Stomach (tissue), 9 donors: ENCODE data around the gene C9. TPM values are rescaled to one million over a fixed set of nuclear protein-coding genes. Genes with fewer than 3 reads are reported as not detected.

Source experiments
- DNase-seq, 2 donors: peaks; one replicate each; pipeline versions ENCODE4 v3.0.0 to v3.0.0-alpha.2; 2013 to 2019
- H3K27ac ChIP-seq, 5 donors: fragments of 200-600 bp in 4 of 5; sonication (generic) in 4 of 5; one replicate each; pipeline ENCODE4 v1.5.1; 2013 to 2019; ENCODE audit warnings: mild to moderate bottlenecking in 1 of 5, moderate library complexity in 1 of 5
- H3K27me3 ChIP-seq, 3 donors: fragments of 200-600 bp; sonication (generic); one replicate each; pipeline ENCODE4 v1.5.1; 2017 to 2019; ENCODE audit warnings: mixed run types in 1 of 3
- H3K36me3 ChIP-seq, 4 donors: fragments of 200-600 bp; sonication (generic); 1 replicate in 3 of 4; 2 replicates in 1 of 4; pipeline ENCODE4 v1.5.1; 2016 to 2019
- H3K4me1 ChIP-seq, 4 donors: fragments of 200-600 bp; sonication (generic); one replicate each; pipeline ENCODE4 v1.5.1; 2016 to 2019
- H3K4me3 ChIP-seq, 4 donors: fragments of 200-600 bp; sonication (generic) in 3 of 4; one replicate each; pipeline ENCODE4 v1.5.1; 2016 to 2019; ENCODE audit warnings: mild to moderate bottlenecking in 1 of 4
- H3K9me3 ChIP-seq, 4 donors: fragments of 200-600 bp; sonication (generic); one replicate each; pipeline ENCODE4 v1.5.1; 2016 to 2019
- EP300 ChIP-seq: sonication (generic); formaldehyde crosslinking; IDR thresholded peaks from one replicate; pipeline ENCODE4 v1.6.1; 2017; ENCODE audit warnings: antibody characterized with exemption
- POLR2A ChIP-seq, 4 donors: fragments of 450-650 bp; IDR thresholded peaks; one replicate each; pipeline ENCODE4 v1.6.1; 2016; ENCODE audit warnings: antibody characterized with exemption in 4 of 4, control low read depth in 2 of 4, mild to moderate bottlenecking in 1 of 4, moderate library complexity in 1 of 4
- POLR2AphosphoS5 ChIP-seq, 3 donors: sonication (generic); formaldehyde crosslinking; IDR thresholded peaks; one replicate each; pipeline ENCODE4 v1.6.1; 2016; ENCODE audit warnings: antibody characterized with exemption in 3 of 3
- WGBS, 5 donors: extraction: QIAGEN DNeasy Blood & Tissue Kit in 3 of 5; methylation state at CpG; one replicate each; pipeline versions ENCODE4 v1.1.5 to v1.1.7; 2013 to 2018; 5-methylcytosine and 5-hydroxymethylcytosine counted together
- intact Hi-C: fragments of 100-400 bp; cut with DNase I; formaldehyde crosslinking; loops from one replicate; pipeline ENCODE4 v1.15.1; 2023; ENCODE audit warnings: low total_unique reads
- polyA plus RNA-seq, 3 donors: library from polyadenylated mRNA; stranded (reverse); fragments of 200-250 nt; gene quantifications; one replicate each; pipeline ENCODE4 v1.2.3, GENCODE V29; 2013
- total RNA-seq, 5 donors: library from RNA; depleted of rRNA; stranded (reverse); fragments of >200 nt; gene quantifications; one replicate each; pipeline versions ENCODE4 v1.1.0 to v1.2.3, GENCODE V29; 2014 to 2016
- TF ChIP-seq, protein P1 (sequence below), 7 experiments: fragments of 450-650 bp in 4 of 7; fragments of 200-600 bp in 3 of 7; sonication (generic) in 3 of 7; IDR thresholded peaks; one replicate each; pipeline ENCODE4 v1.5.1; 2016 to 2019; ENCODE audit warnings: antibody characterized with exemption in 7 of 7, control low read depth in 2 of 7, mild to moderate bottlenecking in 1 of 7
- donor health status: healthy with polysubstance abuse.
- donor health status: Bipolar disorder and iron deficiency.
- donor health status: healthy.

The C9 gene
- total and polyA plus RNA-seq, 8 donors: not detected

DNA sequence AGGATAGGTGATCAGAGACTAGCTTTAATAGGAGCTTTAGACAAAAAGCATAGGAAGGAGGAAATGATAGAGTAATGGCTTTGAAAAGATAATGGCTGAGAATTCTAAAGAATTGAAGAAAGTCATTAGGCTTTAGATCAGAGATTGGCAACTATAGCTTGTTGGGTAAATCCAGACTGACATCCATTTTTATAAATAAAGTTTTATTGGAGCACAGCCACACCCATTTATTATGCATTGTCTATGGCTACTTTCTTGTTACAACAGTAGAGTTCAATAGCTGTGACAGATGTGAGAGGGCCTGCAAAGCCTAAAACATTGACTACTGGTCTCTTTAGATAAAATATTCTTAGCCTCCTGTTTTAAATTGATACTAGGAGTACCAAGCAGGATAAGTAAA, 104.2 kb downstream of the C9 start:
- H3K36me3 ChIP-seq: no peaks in the 10 kb centered on the region
- H3K4me1 ChIP-seq: peaks cover 0 to 3% (median 0%) of the 10 kb centered on the region in 4 donors
- TF ChIP-seq EP300 (no peak), POLR2AphosphoS5 (IDR thresholded peaks at IDR 0.05) (no peak), POLR2A (IDR thresholded peaks at IDR 0.05) (no peak)
- TF ChIP-seq, protein P1, sequence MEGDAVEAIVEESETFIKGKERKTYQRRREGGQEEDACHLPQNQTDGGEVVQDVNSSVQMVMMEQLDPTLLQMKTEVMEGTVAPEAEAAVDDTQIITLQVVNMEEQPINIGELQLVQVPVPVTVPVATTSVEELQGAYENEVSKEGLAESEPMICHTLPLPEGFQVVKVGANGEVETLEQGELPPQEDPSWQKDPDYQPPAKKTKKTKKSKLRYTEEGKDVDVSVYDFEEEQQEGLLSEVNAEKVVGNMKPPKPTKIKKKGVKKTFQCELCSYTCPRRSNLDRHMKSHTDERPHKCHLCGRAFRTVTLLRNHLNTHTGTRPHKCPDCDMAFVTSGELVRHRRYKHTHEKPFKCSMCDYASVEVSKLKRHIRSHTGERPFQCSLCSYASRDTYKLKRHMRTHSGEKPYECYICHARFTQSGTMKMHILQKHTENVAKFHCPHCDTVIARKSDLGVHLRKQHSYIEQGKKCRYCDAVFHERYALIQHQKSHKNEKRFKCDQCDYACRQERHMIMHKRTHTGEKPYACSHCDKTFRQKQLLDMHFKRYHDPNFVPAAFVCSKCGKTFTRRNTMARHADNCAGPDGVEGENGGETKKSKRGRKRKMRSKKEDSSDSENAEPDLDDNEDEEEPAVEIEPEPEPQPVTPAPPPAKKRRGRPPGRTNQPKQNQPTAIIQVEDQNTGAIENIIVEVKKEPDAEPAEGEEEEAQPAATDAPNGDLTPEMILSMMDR (IDR thresholded peaks at IDR 0.05): no peak
- intact Hi-C loops: no loop called here
- H3K4me3 ChIP-seq: no peak overlapping the region
- H3K27ac ChIP-seq: no peak overlapping the region
- no peaks in the 10 kb centered on the region for H3K27me3 ChIP-seq
- no peak for DNase-seq
- no peaks in the 10 kb centered on the region for H3K9me3 ChIP-seq

DNA sequence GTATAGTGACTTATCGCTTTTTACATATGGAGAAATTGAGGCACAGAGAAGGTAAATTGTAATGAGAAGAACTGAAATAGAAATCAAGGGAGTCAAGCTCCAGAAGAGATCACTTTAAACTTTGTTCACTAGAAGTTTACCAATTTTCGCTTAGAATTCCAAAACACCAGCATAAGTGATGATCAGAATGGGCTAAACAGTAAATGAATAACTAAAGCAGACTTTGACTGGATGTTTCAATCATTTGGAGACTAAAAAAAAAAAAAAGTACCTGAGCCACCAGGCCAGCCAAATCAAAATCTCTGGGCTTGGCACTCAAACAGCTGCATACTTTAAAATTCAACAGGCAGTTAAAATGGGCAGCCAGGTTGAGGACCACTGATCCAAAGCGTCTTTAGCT, 106.7 kb downstream of the C9 start:
- TF ChIP-seq POLR2A (IDR thresholded peaks at IDR 0.05) (no peak), EP300 (no peak), POLR2AphosphoS5 (IDR thresholded peaks at IDR 0.05) (no peak)
- TF ChIP-seq, protein P1 (IDR thresholded peaks at IDR 0.05): no peak
- 88 to 98% (median 95%) methylated on average over 3 of the region's 3 CpGs for WGBS, 5 donors
- no peaks in the 10 kb centered on the region for H3K9me3 ChIP-seq
- DNase-seq: no peak
- peaks cover 0 to 3% (median 0%) of the 10 kb centered on the region in 4 donors for H3K4me1 ChIP-seq
- H3K36me3 ChIP-seq: no peaks in the 10 kb centered on the region
- H3K27me3 ChIP-seq: no peaks in the 10 kb centered on the region
- no peak overlapping the region for H3K27ac ChIP-seq
- intact Hi-C loops: no loop called here
- no peak overlapping the region for H3K4me3 ChIP-seq

DNA sequence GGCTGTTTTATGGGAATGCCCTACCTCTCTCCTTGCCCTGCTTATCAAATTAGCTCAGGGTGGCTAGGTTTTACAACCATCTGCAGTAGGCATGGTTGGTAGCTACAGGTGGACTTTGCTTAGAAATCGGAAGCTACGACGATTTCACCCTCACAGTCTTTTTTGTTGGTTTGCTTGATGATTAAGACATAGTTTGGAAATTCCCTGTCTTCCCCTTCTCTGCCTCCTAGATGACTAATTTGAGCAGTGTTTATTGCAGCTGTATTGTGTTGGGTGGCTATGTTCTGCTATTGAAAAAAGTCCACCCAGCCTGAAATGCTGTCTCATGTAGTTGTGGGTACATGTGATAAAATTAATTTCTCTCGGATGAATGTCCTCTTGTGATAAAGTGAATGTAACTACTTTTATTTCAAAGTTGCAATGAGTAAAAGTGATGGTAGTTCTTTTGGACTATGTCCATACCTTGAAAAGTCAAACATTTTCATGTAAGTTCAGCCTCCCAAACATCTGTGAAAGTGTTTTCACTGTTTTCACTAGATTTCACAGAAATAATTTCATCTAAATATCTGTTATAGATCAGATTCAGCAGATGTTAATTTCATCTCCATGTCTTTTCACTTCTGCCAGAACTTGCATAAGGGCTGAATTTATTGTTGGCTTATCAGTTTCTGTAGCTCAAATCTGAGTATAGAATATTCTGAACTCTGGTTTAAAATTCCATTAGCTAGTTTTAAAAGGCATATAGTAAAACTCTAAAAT, 107.6 kb downstream of the C9 start:
- 23 to 59% (median 36%) methylated on average over 4 of the region's 4 CpGs for WGBS, 5 donors
- no peak for TF ChIP-seq EP300
- TF ChIP-seq POLR2A (IDR thresholded peaks at IDR 0.05): no peak
- TF ChIP-seq POLR2AphosphoS5 (IDR thresholded peaks at IDR 0.05): no peak
- TF ChIP-seq, protein P1 (IDR thresholded peaks at IDR 0.05): no peak
- Histone ChIP-seq H3K4me3 (no peak overlapping the region), H3K4me1 (peaks cover 0 to 3% (median 0%) of the 10 kb centered on the region in 4 donors), H3K27me3 (no peaks in the 10 kb centered on the region), H3K36me3 (no peaks in the 10 kb centered on the region), H3K27ac (peak overlapping the region in 2 of 5 donors; percentile 26 to 39), H3K9me3 (no peaks in the 10 kb centered on the region)
- DNase-seq: peak in 1 of 2 donors; percentile 16
- intact Hi-C loops: no loop called here

DNA sequence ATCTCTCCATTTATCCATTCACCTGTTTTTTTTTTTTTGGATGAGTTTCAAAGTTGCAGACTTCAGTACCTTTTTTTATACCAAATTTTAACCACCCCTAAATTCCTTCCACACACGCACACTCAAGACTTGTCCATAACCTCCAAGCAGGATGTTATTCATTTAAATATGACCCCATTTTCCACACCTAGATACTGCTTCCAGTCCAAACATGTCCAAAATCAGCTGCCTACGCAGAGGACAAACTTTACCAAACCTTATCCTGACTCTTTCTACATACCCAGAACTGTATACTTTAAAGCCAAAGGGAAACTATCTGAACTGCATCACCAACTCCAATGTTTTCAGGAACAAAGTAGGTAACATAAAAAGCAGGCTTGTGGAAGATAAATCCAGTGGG, 108.9 kb downstream of the C9 start:
- Histone ChIP-seq H3K27ac (no peak overlapping the region), H3K36me3 (no peaks in the 10 kb centered on the region), H3K9me3 (no peaks in the 10 kb centered on the region), H3K4me3 (no peak overlapping the region), H3K4me1 (peaks cover 0 to 3% (median 0%) of the 10 kb centered on the region in 4 donors), H3K27me3 (no peaks in the 10 kb centered on the region)
- no peak for DNase-seq
- intact Hi-C loops: no loop called here
- TF ChIP-seq EP300 (no peak), POLR2AphosphoS5 (IDR thresholded peaks at IDR 0.05) (no peak), POLR2A (IDR thresholded peaks at IDR 0.05) (no peak)
- TF ChIP-seq, protein P1 (IDR thresholded peaks at IDR 0.05): no peak
- 85 to 92% (median 90%) methylated on average over 2 of the region's 2 CpGs for WGBS, 5 donors
